Activated T-helper 2 cell treated with anti-CD3 and anti-CD28 coated beads, Interferon-gamma antibody, Interleukin-2, Interleukin-4, amounts not matched to agents 10 μg/mL and 5 μg/mL and 100 μg/mL, durations not matched to agents 14 hours and 24 hours and 36 hours (primary cell): Measurements from ENCODE around the gene AJAP1. TPM values are rescaled to one million over a fixed set of nuclear protein-coding genes. Genes with fewer than 3 reads are reported as not detected.

Experiments
- DNase-seq: peaks from one replicate; pipeline ENCODE4 v3.0.0; 2021; ENCODE audit warnings: low spot score
- H3K27ac Mint-ChIP-seq: one replicate; pipeline ENCODE4 v1.8.0; 2021; ENCODE audit warnings: mixed read lengths
- H3K27me3 Mint-ChIP-seq: one replicate; pipeline ENCODE4 v1.8.0; 2021; ENCODE audit warnings: low read depth, mixed read lengths
- H3K36me3 Mint-ChIP-seq: one replicate; pipeline ENCODE4 v1.8.0; 2021; ENCODE audit warnings: low read depth, mixed read lengths
- H3K4me1 Mint-ChIP-seq: one replicate; pipeline ENCODE4 v1.8.0; 2021; ENCODE audit warnings: low read depth, mixed read lengths
- H3K4me3 Mint-ChIP-seq: one replicate; pipeline ENCODE4 v1.8.0; 2021; ENCODE audit warnings: low read depth, mild to moderate bottlenecking, moderate library complexity, mixed read lengths
- H3K9me3 Mint-ChIP-seq: one replicate; pipeline ENCODE4 v1.8.0; 2021; ENCODE audit warnings: mixed read lengths
- intact Hi-C: fragments of 100-400 bp; cut with micrococcal nuclease; formaldehyde crosslinking; loops from one replicate; pipeline ENCODE4 v1.15.1; 2023
- total RNA-seq: library from RNA; stranded (reverse); gene quantifications from 2 replicates; pipeline ENCODE4 v1.2.3, GENCODE V29; 2022

Gene AJAP1
- total RNA-seq, 1 donor from 2014 or later = not detected

GRCh38 chr1:4682607-4683220 lies 28.3 kb downstream of the AJAP1 start:
- no peak for DNase-seq
- H3K27ac Mint-ChIP-seq = no peak overlapping the region
- H3K9me3 Mint-ChIP-seq = peaks cover 9% of the 10 kb centered on the region
- no peaks in the 10 kb centered on the region for H3K36me3 Mint-ChIP-seq
- H3K4me3 Mint-ChIP-seq = no peak overlapping the region
- no peaks in the 10 kb centered on the region for H3K27me3 Mint-ChIP-seq
- H3K4me1 Mint-ChIP-seq = no peaks in the 10 kb centered on the region
- intact Hi-C loops = no loop called here

- H3K36me3 Mint-ChIP-seq = no peaks in the 10 kb centered on the region
- no peak overlapping the region for H3K27ac Mint-ChIP-seq
- no peak overlapping the region for H3K4me3 Mint-ChIP-seq
- no peaks in the 10 kb centered on the region for H3K9me3 Mint-ChIP-seq
- H3K27me3 Mint-ChIP-seq = no peaks in the 10 kb centered on the region
- no peaks in the 10 kb centered on the region for H3K4me1 Mint-ChIP-seq
- DNase-seq = no peak
- intact Hi-C loops = no loop called here
These were observed 29.7 kb downstream of the AJAP1 start for GRCh38 chr1:4684136-4684535.

- intact Hi-C loops = no loop called here
- Mint-ChIP-seq H3K4me3 (no peak overlapping the region), H3K4me1 (no peaks in the 10 kb centered on the region), H3K9me3 (no peaks in the 10 kb centered on the region), H3K27me3 (no peaks in the 10 kb centered on the region), H3K27ac (no peak overlapping the region), H3K36me3 (no peaks in the 10 kb centered on the region)
- no peak for DNase-seq
These were observed 30.6 kb downstream of the AJAP1 start for GRCh38 chr1:4684864-4685522.

- H3K27ac Mint-ChIP-seq = no peak overlapping the region
- no peaks in the 10 kb centered on the region for H3K36me3 Mint-ChIP-seq
- H3K9me3 Mint-ChIP-seq = no peaks in the 10 kb centered on the region
- DNase-seq = no peak
- intact Hi-C loops = no loop called here
- H3K27me3 Mint-ChIP-seq = no peaks in the 10 kb centered on the region
- no peak overlapping the region for H3K4me3 Mint-ChIP-seq
- H3K4me1 Mint-ChIP-seq = no peaks in the 10 kb centered on the region
These were observed 31.1 kb downstream of the AJAP1 start for GRCh38 chr1:4685523-4685865.

- intact Hi-C loops = no loop called here
- DNase-seq = no peak
These were observed 33.5 kb downstream of the AJAP1 start for GRCh38 chr1:4687943-4688342.

GRCh38 chr1:4689271-4689935 lies 35.0 kb downstream of the AJAP1 start:
- DNase-seq = no peak
- no peaks in the 10 kb centered on the region for H3K9me3 Mint-ChIP-seq
- no peaks in the 10 kb centered on the region for H3K27me3 Mint-ChIP-seq
- no peaks in the 10 kb centered on the region for H3K4me1 Mint-ChIP-seq
- H3K27ac Mint-ChIP-seq = no peak overlapping the region
- H3K36me3 Mint-ChIP-seq = no peaks in the 10 kb centered on the region
- no peak overlapping the region for H3K4me3 Mint-ChIP-seq
- intact Hi-C loops = no loop called here

More at GRCh38 chr1:4687943-4688342, 33.5 kb downstream of the AJAP1 start:
- Mint-ChIP-seq H3K9me3 (no peaks in the 10 kb centered on the region), H3K36me3 (no peaks in the 10 kb centered on the region), H3K27me3 (no peaks in the 10 kb centered on the region), H3K4me1 (no peaks in the 10 kb centered on the region), H3K4me3 (no peak overlapping the region), H3K27ac (no peak overlapping the region)

- Mint-ChIP-seq H3K9me3 (no peaks in the 10 kb centered on the region), H3K36me3 (no peaks in the 10 kb centered on the region), H3K4me3 (no peak overlapping the region), H3K27ac (no peak overlapping the region), H3K4me1 (no peaks in the 10 kb centered on the region), H3K27me3 (no peaks in the 10 kb centered on the region)
- intact Hi-C loops = no loop called here
- no peak for DNase-seq
These were observed 35.7 kb downstream of the AJAP1 start for GRCh38 chr1:4689941-4690635.

- no peaks in the 10 kb centered on the region for H3K36me3 Mint-ChIP-seq
These were observed 36.7 kb downstream of the AJAP1 start for GRCh38 chr1:4690951-4691675.

GRCh38 chr1:4691766-4692405 lies 37.5 kb downstream of the AJAP1 start:
- H3K4me1 Mint-ChIP-seq = no peaks in the 10 kb centered on the region
- no peak overlapping the region for H3K27ac Mint-ChIP-seq
- no peaks in the 10 kb centered on the region for H3K27me3 Mint-ChIP-seq
- intact Hi-C loops = no loop called here
- no peaks in the 10 kb centered on the region for H3K9me3 Mint-ChIP-seq
- H3K36me3 Mint-ChIP-seq = no peaks in the 10 kb centered on the region
- H3K4me3 Mint-ChIP-seq = no peak overlapping the region
- no peak for DNase-seq

More at GRCh38 chr1:4690951-4691675, 36.7 kb downstream of the AJAP1 start:
- Mint-ChIP-seq H3K4me3 (no peak overlapping the region), H3K27ac (no peak overlapping the region), H3K27me3 (no peaks in the 10 kb centered on the region), H3K9me3 (no peaks in the 10 kb centered on the region), H3K4me1 (no peaks in the 10 kb centered on the region)
- DNase-seq = no peak
- intact Hi-C loops = no loop called here

- no peak overlapping the region for H3K4me3 Mint-ChIP-seq
- no peak overlapping the region for H3K27ac Mint-ChIP-seq
- H3K27me3 Mint-ChIP-seq = no peaks in the 10 kb centered on the region
- H3K36me3 Mint-ChIP-seq = no peaks in the 10 kb centered on the region
- intact Hi-C loops = no loop called here
- no peak for DNase-seq
- H3K9me3 Mint-ChIP-seq = no peaks in the 10 kb centered on the region
- H3K4me1 Mint-ChIP-seq = no peaks in the 10 kb centered on the region
These were observed 38.0 kb downstream of the AJAP1 start for GRCh38 chr1:4692437-4692836.

- intact Hi-C loops = no loop called here
- H3K4me3 Mint-ChIP-seq = no peak overlapping the region
These were observed 38.9 kb downstream of the AJAP1 start for GRCh38 chr1:4693331-4693730.

GRCh38 chr1:4693891-4694290 lies 39.5 kb downstream of the AJAP1 start:
- intact Hi-C loops = no loop called here
- H3K4me3 Mint-ChIP-seq = no peak overlapping the region
- H3K27ac Mint-ChIP-seq = no peak overlapping the region
- H3K27me3 Mint-ChIP-seq = no peaks in the 10 kb centered on the region
- DNase-seq = no peak
- no peaks in the 10 kb centered on the region for H3K4me1 Mint-ChIP-seq
- H3K36me3 Mint-ChIP-seq = no peaks in the 10 kb centered on the region
- no peaks in the 10 kb centered on the region for H3K9me3 Mint-ChIP-seq

More at GRCh38 chr1:4693331-4693730, 38.9 kb downstream of the AJAP1 start:
- DNase-seq = no peak
- Mint-ChIP-seq H3K9me3 (no peaks in the 10 kb centered on the region), H3K27me3 (no peaks in the 10 kb centered on the region), H3K4me1 (no peaks in the 10 kb centered on the region), H3K27ac (no peak overlapping the region), H3K36me3 (no peaks in the 10 kb centered on the region)
